HG03064 (cell line): ENCODE results near the gene LAT.
"Not testable (repeated sequence)": the region's sequence is repeated elsewhere in the genome, so short reads cannot be mapped to it uniquely, and the experiment has no call there.

Experiments used
- ATAC-seq: cut with Tn5 transposase; IDR thresholded peaks from one replicate; pipeline ENCODE4 v1.9.1; 2021; ENCODE audit warnings: low read depth; ENCODE audit not compliant: unreplicated experiment

Gene LAT

DNA sequence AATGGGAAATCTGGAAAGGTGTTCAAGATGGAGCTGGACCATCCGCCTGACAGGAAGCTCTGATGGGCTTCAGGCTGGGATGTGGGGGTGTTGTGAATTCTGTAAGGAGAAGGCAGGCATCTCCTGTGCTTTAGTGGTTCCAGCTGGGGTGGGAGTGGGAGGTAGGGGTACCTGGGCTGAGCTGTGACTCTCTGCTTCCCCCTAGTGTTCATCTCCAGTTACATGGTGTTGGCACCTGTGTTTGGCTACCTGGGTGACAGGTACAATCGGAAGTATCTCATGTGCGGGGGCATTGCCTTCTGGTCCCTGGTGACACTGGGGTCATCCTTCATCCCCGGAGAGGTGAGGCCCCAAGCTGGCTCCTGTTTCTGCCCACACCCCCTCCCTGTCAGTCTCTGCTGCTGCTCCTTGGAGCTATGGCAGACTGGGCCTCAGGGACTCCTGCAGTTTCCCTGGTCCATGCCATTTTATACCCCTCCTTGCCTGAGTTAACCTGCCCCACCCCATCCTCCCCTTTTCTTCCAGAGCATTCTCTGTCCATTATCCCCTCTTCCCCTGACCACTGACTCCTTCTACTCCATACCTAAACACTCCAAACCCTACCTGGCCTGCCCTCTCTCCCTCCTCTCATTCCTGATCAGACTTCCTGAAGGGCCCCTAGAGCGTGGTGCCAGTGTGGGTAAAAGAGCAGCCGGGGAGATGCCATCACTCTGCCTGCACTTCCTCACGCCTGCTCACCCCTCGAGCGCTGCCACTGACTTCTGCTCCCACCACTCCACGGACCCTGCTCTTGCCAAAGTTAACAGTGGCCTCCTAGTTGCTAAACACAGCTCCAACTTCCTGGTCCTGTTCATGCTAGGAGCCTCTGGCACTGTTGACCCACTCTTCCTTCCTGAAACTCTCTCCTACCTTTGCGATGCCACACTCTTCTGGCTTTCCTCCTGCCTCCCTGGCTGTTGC, 6.9 kb upstream of the LAT start:
- no peak for ATAC-seq

DNA sequence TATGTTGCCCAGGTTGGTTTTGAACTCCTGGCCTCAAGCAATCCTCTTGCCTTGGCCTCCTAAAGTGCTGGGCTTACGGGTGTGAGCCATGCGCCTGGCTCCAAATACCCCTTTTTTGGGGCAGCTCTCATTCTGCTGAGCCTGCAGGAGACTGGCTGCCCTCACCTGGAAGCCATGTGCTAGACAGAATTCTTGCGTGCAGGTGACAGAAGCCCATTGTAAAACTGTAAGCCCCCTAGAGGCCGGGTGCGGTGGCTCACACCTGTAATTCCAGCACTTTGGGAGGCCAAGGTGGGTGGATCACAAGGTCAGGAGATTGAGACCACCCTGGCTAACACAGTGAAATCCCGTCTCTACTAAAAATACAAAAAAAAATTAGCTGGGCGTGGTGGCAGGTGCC, 4.5 kb upstream of the LAT start:
- not testable (repeated sequence) for ATAC-seq

DNA sequence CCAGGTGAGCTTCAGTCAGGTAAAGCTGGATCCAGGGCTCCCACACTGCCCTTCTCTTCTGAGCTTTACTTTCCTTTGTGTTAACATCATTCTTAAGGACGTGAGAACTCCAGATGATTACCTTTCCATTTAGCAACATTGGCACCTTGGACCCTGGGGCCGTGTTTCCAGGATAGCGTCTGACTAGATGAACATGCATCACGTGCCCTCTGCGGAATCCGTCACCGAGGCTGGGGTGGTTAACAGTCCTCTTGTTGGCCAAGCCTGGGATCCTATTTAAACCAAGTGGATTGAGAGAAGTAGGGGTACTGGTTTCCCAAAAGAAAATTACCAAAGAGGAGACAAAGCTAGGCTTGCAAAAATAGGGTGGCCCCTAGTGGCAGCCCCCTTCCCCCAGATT, 3.9 kb upstream of the LAT start:
- no peak for ATAC-seq

DNA sequence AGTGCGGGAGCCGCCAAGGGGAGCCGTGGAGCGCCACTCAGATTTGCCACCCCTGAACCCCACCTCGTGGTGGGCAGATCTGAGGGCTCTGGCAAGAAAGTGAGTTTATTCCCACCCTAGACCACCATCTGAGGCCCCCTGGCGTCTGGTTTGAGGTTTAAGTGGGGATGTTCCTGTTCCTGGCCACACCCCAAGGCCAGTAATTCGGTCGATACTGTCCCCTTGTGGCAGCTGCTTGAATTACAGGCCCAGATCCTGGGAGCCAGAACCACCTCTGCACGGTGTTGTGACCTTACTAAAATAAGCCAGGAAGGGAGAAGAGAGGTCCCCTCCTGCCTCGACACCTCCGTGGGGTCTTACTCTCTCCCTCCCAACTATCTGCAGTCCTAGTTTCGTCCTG, 3.3 kb upstream of the LAT start:
- no peak for ATAC-seq

DNA sequence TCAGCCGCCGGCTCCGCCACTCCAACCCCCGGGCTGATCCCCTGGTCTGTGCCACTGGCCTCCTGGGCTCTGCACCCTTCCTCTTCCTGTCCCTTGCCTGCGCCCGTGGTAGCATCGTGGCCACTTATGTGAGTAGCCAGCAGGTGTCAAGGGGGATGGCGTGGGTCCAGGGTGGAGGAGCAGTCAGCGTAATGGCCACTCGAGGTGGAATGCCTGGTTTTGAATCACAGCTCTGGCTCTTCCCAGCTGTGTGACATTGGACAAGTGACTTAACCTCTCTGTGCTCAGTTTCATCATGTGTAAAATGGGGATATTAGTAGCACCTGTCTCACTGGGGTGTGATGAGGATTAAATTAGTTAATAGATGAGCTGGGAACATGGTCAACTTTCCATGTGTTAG, 2.4 kb upstream of the LAT start:
- ATAC-seq = no peak

DNA sequence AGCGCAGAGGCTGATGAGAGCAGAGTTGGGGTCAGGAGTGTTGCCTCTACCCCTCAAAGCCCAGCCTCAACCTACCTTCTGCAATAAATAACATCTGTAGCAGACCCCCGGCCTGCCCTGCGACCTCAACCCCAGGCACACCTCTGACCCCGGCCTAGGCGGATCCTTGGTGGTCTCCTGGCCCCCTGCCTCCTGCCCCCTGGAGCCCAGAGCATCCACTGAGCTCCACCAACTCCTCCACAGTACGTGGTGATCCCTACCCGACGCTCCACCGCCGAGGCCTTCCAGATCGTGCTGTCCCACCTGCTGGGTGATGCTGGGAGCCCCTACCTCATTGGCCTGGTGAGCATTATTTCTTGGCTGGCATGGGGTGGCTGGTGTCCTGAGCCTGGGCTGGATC, 1.9 kb upstream of the LAT start:
- no peak for ATAC-seq

DNA sequence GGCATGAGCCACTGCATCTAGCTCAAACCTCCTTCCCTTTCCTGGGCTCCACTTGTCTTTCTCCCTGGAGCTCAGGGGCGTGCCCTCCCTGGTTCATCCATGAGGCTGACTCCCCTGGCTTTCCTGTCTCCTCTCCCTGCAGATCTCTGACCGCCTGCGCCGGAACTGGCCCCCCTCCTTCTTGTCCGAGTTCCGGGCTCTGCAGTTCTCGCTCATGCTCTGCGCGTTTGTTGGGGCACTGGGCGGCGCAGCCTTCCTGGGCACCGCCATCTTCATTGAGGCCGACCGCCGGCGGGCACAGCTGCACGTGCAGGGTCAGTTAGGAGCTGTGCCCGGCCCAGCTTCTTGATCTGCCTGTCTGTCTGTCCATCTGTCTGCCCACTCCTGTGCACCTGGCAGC, 1.2 kb upstream of the LAT start:
- ATAC-seq = no peak

DNA sequence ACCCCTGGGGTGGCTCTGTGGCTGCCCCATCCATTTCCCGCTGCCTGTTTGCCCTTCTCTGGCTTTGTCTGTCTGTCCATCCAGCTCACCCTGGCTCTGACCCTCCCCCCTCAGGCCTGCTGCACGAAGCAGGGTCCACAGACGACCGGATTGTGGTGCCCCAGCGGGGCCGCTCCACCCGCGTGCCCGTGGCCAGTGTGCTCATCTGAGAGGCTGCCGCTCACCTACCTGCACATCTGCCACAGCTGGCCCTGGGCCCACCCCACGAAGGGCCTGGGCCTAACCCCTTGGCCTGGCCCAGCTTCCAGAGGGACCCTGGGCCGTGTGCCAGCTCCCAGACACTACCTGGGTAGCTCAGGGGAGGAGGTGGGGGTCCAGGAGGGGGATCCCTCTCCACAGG, 761 bp upstream of the LAT start:
- no peak for ATAC-seq

DNA sequence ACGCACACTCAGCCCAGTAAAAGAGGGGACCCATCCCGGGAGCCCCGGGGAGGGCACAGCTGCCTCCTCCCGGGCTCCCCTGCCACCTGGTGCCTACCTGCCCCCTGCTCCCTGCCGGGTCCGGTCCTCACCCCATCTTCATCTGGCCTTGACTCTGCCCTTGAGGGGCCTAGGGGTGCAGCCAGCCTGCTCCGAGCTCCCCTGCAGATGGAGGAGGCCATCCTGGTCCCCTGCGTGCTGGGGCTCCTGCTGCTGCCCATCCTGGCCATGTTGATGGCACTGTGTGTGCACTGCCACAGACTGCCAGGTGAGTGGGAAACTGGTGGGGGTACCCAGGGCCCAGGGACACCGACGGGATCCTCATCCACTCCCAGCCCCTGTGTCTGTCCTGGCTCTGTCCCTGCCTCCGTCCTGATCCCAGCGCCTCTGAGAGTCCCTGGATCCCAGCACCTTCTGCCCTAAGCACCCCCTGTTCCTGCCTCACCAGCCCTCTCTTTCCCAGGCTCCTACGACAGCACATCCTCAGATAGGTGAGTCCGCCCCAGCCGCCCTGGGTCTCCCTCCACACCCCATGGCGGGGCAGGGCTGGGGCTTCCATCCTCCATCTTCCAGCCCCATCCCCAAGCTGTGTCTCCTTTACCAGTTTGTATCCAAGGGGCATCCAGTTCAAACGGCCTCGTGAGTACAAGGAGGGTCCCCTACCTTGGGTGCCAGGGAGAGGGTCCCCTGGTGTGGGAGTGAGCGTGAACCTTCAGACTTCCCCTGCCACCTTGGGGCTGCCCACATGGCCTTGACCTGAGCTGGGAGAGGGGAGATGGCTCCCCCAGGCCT, 574 bp downstream of the LAT start:
- no peak for ATAC-seq

DNA sequence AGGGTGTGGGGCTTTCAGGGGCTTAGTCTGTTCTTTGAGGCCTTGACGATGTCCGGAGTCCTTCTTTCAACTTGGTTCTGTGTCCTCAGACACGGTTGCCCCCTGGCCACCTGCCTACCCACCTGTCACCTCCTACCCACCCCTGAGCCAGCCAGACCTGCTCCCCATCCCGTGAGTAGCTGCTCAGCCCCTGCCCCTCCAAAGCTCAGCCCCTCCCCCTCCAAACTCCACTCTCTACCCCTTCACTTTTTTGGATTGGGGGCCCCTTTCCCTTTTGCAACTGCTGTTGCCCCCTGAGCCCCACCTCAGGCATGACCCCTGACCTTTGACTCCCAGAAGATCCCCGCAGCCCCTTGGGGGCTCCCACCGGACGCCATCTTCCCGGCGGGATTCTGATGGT, 1.2 kb downstream of the LAT start:
- ATAC-seq = no peak

DNA sequence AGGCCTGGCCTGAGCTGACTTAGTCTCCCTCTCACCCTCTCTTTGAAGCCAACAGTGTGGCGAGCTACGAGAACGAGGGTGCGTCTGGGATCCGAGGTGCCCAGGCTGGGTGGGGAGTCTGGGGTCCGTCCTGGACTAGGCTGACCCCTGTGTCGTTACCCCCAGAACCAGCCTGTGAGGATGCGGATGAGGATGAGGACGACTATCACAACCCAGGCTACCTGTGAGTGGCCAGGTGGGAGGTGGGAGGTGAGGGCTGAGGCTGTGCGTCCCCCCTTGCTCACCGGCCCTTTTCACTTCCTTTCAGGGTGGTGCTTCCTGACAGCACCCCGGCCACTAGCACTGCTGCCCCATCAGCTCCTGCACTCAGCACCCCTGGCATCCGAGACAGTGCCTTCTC, 1.6 kb downstream of the LAT start:
- no peak for ATAC-seq

DNA sequence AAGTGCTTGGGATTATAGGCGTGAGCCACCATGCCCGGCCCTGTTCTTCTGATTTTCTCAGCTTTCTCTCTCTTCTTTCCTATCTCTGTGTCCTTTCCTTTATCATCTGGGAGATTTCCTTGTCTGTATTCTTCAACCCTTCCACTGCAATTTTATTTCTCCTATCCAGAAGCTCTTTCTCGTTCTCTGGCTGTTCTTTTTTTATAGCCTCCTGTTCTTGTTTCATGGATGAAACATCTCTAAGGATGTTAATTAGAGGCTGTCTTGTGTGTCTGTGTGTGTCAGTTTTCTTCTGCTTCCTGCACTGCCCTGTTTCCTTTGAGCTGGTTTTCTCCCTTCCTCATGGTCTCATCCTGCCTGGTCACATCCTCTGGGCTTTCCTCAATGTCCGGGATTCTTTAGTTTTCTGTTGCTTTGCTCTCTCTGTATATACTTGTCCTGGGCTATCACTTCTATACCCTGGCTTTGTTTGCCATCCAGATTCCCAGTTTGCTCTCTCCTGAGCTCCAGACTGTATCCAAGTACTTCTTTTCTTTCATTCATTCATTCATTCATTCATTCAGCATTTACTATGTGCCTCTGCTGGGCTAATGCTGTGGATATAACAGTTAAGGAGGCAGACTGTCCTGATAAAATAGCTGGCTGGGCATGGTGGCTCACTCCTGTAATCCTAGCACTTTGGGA, 2.5 kb downstream of the LAT start:
- no peak for ATAC-seq

DNA sequence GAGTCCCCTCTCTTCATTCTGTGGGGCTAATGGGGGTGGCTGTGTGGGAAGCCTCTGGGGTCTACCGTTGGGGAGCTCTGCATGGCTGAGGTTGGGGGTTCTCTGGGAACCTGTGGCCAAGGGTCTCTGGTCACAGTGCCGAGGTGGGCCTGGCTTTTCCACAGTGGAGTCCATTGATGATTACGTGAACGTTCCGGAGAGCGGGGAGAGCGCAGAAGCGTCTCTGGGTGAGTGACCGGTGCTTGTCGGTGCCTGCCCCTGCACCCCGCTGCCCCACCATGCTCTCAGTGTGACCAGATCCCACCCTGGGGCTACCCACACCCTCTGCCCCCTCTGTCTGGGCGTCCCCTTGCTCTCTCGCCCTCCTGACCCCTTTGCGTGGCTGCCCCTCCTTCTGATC, 4.5 kb downstream of the LAT start:
- no peak for ATAC-seq

DNA sequence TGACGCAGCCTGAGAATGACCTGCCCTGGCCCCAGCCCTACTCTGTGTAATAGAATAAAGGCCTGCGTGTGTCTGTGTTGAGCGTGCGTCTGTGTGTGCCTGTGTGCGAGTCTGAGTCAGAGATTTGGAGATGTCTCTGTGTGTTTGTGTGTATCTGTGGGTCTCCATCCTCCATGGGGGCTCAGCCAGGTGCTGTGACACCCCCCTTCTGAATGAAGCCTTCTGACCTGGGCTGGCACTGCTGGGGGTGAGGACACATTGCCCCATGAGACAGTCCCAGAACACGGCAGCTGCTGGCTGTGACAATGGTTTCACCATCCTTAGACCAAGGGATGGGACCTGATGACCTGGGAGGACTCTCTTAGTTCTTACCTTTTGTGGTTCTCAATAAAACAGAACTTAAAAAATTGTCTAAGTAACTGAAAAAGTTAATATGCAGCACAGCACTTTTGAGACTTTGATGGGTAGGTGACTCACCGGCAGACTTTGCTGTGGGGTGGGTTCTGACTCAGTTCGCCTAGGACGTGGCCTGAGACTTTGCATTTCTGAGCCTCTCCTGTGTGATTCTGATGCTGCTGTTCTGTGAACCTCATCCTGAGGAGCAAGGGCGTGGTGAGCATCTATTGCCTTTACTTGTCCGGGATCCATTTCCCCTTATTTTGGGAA, 5.7 kb downstream of the LAT start:
- no peak for ATAC-seq

DNA sequence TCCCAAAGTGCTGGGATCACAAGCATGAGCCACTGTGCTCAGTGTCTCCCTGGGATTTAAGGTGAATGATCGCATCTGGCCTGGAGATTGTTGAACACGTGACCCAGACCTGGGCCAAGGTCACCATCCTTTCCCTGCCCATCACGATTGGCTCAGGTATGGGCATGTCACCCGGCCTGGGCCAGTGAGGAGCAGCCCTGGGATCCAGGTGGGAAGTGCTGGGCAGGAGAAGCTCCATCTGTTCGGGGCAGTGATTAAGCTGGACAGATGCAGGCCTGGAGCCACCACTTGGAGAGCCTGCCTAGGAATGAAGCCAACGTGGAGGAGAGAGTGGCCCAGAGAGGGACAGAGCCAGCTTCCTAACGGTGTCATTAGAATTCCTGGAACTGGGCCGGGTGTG, 6.8 kb downstream of the LAT start:
- ATAC-seq = no peak

DNA sequence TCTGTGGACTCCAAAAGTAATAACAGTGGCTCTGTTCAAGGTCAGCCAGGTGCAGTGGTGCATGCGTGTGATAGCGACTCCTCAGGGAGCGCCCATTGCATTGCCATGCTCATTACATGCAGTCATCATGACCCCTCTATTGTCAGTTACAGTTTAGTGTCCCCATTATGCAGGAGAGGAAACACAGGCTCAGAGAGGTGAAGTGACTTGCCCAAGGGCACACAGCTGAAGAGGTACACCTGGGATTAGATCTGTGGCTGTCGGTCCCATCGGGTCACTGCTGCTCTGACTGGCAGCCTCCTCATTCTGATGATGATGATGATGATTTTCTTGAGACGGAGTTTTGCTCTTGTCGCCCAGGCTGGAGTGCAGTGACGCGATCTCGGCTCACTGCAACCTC, 7.6 kb downstream of the LAT start:
- no peak for ATAC-seq

DNA sequence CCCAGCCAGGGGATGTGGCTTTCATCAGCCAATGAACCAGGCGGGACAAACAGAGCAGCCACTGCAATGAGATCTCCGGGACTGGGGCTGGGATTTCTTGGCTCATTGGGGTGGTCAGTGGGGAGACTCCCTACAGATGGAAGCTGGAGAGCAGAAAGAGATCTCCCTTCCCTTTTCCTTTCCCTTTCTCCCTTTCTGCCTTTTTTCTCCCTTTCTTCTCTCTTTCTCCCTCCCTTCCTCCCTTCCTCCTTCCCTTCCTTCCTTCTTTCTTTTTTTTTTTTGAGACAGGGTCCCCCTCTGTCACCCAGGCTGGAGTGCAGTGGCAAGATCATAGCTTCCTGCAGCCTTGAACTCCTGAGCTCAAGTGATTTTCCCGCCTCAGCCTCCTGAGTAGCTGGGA, 14.0 kb downstream of the LAT start:
- ATAC-seq = no peak

DNA sequence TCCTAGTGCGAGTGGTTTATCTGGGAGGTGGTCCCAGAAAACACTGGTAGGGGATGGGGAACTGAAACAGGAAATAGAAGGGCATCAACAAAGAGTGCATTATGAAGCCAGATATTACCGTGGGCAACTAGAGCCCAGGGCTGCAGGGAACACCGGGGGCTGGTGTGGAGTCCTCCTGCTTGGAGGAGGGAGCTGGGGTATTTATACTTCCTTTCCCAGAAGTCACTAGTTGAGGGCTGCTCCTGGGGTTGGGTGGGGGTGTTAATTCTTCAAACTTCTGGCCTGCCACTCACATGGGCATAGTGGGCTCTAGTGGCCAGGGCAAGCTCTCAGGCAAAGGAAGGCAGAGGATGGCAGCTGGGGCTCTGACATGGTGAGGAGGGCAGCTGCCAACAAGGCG, 14.7 kb downstream of the LAT start:
- no peak for ATAC-seq

DNA sequence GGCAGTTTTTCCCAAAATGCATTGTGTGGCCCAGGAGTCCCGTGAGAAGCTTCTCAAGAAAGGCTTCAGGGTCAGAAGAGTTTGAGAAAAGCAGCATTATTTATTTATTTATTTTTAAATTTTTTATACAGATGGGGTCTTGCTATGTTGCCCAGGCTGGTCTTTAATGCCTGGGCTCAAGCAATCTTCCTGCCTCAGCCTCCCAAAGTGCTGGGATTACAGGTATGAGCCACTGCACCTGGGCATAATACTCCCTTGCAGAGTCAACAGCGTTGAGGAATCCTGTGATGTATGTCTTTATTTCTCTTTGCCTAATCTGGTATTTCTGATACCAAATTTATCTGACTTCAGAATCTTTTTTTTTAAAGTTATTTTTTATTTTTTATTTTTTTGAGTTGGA, 15.2 kb downstream of the LAT start:
- ATAC-seq = no peak

DNA sequence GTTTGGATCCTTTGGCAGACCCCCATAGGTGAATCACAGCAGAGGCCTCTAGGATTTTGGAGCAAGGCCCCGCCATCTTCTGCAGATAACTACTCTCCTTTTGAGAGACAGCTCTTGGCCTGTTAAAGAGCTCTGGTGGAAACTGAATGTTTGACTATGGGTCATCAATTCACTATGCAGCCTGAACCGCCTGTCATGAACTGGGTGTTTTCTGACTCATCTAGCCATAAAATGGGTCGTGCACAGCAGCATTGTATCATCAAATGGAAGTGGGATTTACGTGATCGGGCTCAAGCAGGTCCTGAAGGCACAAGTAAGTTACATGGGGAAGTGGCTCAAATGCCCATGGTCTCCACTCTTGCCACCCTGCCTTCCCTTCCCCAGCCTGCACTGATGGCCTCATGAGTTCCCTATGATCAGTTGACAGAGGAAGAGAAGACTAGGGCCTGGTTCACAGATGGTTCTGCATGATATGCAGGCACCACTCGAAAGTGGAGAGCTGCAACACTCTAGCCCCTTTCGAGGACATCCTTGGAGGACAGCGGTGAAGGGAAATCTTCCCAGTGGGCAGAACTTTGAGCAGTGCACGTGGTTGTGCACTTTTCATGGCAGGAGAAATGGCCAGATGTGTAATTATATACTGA, 19.8 kb downstream of the LAT start:
- not testable (repeated sequence) for ATAC-seq
